ENCODE measurements around the gene HSPA1L. TPM values are rescaled to one million over a fixed set of nuclear protein-coding genes. Genes with fewer than 3 reads are reported as not detected.
"Not testable (repeated sequence)": the region's sequence is repeated elsewhere in the genome, so short reads cannot be mapped to it uniquely, and the experiment has no call there.

Gene HSPA1L
- total RNA-seq, 1 donor from 2014 or later: 0.46 TPM

GRCh38 chr6:31860349-31860748 lies 45.3 kb upstream of the HSPA1L start:
- no peak for DNase-seq (ENCODE audit: low read depth)
- Histone ChIP-seq H3K4me3 (ENCODE audit: low read depth, low read length) (no peak overlapping the region), H3K36me3 (ENCODE audit: control insufficient read depth, insufficient read depth, low read length) (peaks cover 1% of the 10 kb centered on the region), H3K27me3 (ENCODE audit: control insufficient read depth, insufficient read depth, low read length) (no peaks in the 10 kb centered on the region)
- TF ChIP-seq CTCF (IDR thresholded peaks at IDR 0.05; ENCODE audit: insufficient read depth, low read length, poor library complexity, severe bottlenecking): no peak

GRCh38 chr6:31859923-31860322 lies 44.8 kb upstream of the HSPA1L start:
- no peak for DNase-seq (ENCODE audit: low read depth)
- no peaks in the 10 kb centered on the region for H3K27me3 ChIP-seq (ENCODE audit: control insufficient read depth, insufficient read depth, low read length)
- no peak for TF ChIP-seq CTCF (IDR thresholded peaks at IDR 0.05; ENCODE audit: insufficient read depth, low read length, poor library complexity, severe bottlenecking)
- no peak overlapping the region for H3K4me3 ChIP-seq (ENCODE audit: low read depth, low read length)
- peaks cover 1% of the 10 kb centered on the region for H3K36me3 ChIP-seq (ENCODE audit: control insufficient read depth, insufficient read depth, low read length)

- DNase-seq (ENCODE audit: low read depth): no peak
- no peaks in the 10 kb centered on the region for H3K27me3 ChIP-seq (ENCODE audit: control insufficient read depth, insufficient read depth, low read length)
- no peak overlapping the region for H3K4me3 ChIP-seq (ENCODE audit: low read depth, low read length)
- peaks cover 1% of the 10 kb centered on the region for H3K36me3 ChIP-seq (ENCODE audit: control insufficient read depth, insufficient read depth, low read length)
- no peak for TF ChIP-seq CTCF (IDR thresholded peaks at IDR 0.05; ENCODE audit: insufficient read depth, low read length, poor library complexity, severe bottlenecking)
Observed at GRCh38 chr6:31858707-31859106, 43.6 kb upstream of the HSPA1L start.

- H3K4me3 ChIP-seq (ENCODE audit: low read depth, low read length); H3K27me3 ChIP-seq (ENCODE audit: control insufficient read depth, insufficient read depth, low read length); H3K36me3 ChIP-seq (ENCODE audit: control insufficient read depth, insufficient read depth, low read length); DNase-seq (ENCODE audit: low read depth): not testable (repeated sequence)
Observed at GRCh38 chr6:31857774-31858173, 42.7 kb upstream of the HSPA1L start.

- not testable (repeated sequence) for DNase-seq (ENCODE audit: low read depth); H3K36me3 ChIP-seq (ENCODE audit: control insufficient read depth, insufficient read depth, low read length); H3K4me3 ChIP-seq (ENCODE audit: low read depth, low read length); H3K27me3 ChIP-seq (ENCODE audit: control insufficient read depth, insufficient read depth, low read length)
Observed at GRCh38 chr6:31851980-31852718, 37.1 kb upstream of the HSPA1L start.

GRCh38 chr6:31851485-31851832 lies 36.4 kb upstream of the HSPA1L start:
- peak; percentile 92 for DNase-seq (ENCODE audit: low read depth)
- TF ChIP-seq CTCF (IDR thresholded peaks at IDR 0.05; ENCODE audit: insufficient read depth, low read length, poor library complexity, severe bottlenecking): no peak
- H3K4me3 ChIP-seq (ENCODE audit: low read depth, low read length): no peak overlapping the region
- H3K27me3 ChIP-seq (ENCODE audit: control insufficient read depth, insufficient read depth, low read length): no peaks in the 10 kb centered on the region
- H3K36me3 ChIP-seq (ENCODE audit: control insufficient read depth, insufficient read depth, low read length): no peaks in the 10 kb centered on the region

GRCh38 chr6:31850765-31851484 lies 35.8 kb upstream of the HSPA1L start:
- no peaks in the 10 kb centered on the region for H3K36me3 ChIP-seq (ENCODE audit: control insufficient read depth, insufficient read depth, low read length)
- no peaks in the 10 kb centered on the region for H3K27me3 ChIP-seq (ENCODE audit: control insufficient read depth, insufficient read depth, low read length)
- DNase-seq (ENCODE audit: low read depth): no peak
- no peak overlapping the region for H3K4me3 ChIP-seq (ENCODE audit: low read depth, low read length)
- TF ChIP-seq CTCF (IDR thresholded peaks at IDR 0.05; ENCODE audit: insufficient read depth, low read length, poor library complexity, severe bottlenecking): no peak
